MM.1S (cell line): Measurements from ENCODE around the gene GPC5.

Source experiments
- DNase-seq: peaks from one replicate; pipeline ENCODE4 v3.0.0-alpha.2; 2015
- H2AFZ ChIP-seq: fragments of 300-600 bp; sonication (generic); 2 replicates; pipeline ENCODE4 v1.6.0; 2016; ENCODE audit warnings: antibody characterized with exemption, low read length
- H3F3A ChIP-seq: fragments of 300-600 bp; sonication (generic); 2 replicates; pipeline ENCODE4 v1.6.1; 2016; ENCODE audit warnings: mild to moderate bottlenecking, antibody characterized with exemption, low read length, moderate library complexity, mixed read lengths; ENCODE audit not compliant: insufficient read depth
- H3K27ac ChIP-seq: fragments of 300-600 bp; sonication (generic); 2 replicates; pipeline ENCODE4 v1.5.1; 2016; ENCODE audit warnings: mild to moderate bottlenecking, low read length
- H3K27me3 ChIP-seq: fragments of 300-600 bp; sonication (generic); replicated peaks from 2 replicates; pipeline ENCODE4 v1.6.0; 2016; ENCODE audit warnings: low read length; ENCODE audit not compliant: insufficient read depth
- H3K36me3 ChIP-seq: fragments of 300-600 bp; sonication (generic); replicated peaks from 2 replicates; pipeline ENCODE4 v1.6.1; 2016; ENCODE audit warnings: mild to moderate bottlenecking, low read length, mixed read lengths; ENCODE audit not compliant: insufficient read depth
- H3K4me1 ChIP-seq: fragments of 300-600 bp; sonication (generic); 2 replicates; pipeline ENCODE4 v1.6.1; 2016; ENCODE audit warnings: low read length, mixed read lengths
- H3K4me2 ChIP-seq: fragments of 300-600 bp; sonication (generic); 2 replicates; pipeline ENCODE4 v1.6.0; 2016; ENCODE audit warnings: low read depth, low read length
- H3K4me3 ChIP-seq: fragments of 300-600 bp; sonication (generic); 2 replicates; pipeline ENCODE4 v1.5.1; 2016; ENCODE audit warnings: low read length, mixed read lengths
- H3K79me2 ChIP-seq: fragments of 300-600 bp; sonication (generic); 2 replicates; pipeline ENCODE4 v1.6.1; 2016; ENCODE audit warnings: mixed run types, low read length, mixed read lengths
- H3K9ac ChIP-seq: fragments of 300-600 bp; sonication (generic); 2 replicates; pipeline ENCODE4 v1.6.1; 2016; ENCODE audit warnings: low read length, mixed read lengths
- H3K9me2 ChIP-seq: fragments of 300-600 bp; sonication (generic); replicated peaks from 2 replicates; pipeline ENCODE4 v1.6.1; 2016; ENCODE audit warnings: mild to moderate bottlenecking, low read length, mixed read lengths; ENCODE audit not compliant: insufficient read depth
- H3K9me3 ChIP-seq: fragments of 300-600 bp; sonication (generic); replicated peaks from 2 replicates; pipeline ENCODE4 v1.6.1; 2016; ENCODE audit warnings: mild to moderate bottlenecking, low read length, mixed read lengths; ENCODE audit not compliant: insufficient read depth
- H4K20me1 ChIP-seq: fragments of 300-600 bp; sonication (generic); 2 replicates; pipeline ENCODE4 v1.6.1; 2016; ENCODE audit warnings: mild to moderate bottlenecking, low read length, moderate library complexity, mixed read lengths; ENCODE audit not compliant: insufficient read depth
- CTCF ChIP-seq: fragments of 300-600 bp; sonication (generic); IDR thresholded peaks from 2 replicates; pipeline ENCODE4 v1.5.1; 2016; ENCODE audit warnings: antibody characterized with exemption, low read length, mixed read lengths
- EZH2 ChIP-seq: fragments of 300-600 bp; sonication (generic); optimal IDR thresholded peaks from 2 replicates; pipeline ENCODE3; 2017; ENCODE audit warnings: low read depth, mild to moderate bottlenecking, antibody characterized with exemption, low read length, mixed read lengths
- EZH2phosphoT487 ChIP-seq: fragments of 300-600 bp; sonication (generic); IDR thresholded peaks from 2 replicates; pipeline ENCODE4 v1.6.1; 2018; ENCODE audit warnings: antibody characterized with exemption, low read length

GPC5 gene

GRCh38 chr13:91868351-91868750, 469.9 kb downstream of the GPC5 start:
- H3K27me3 ChIP-seq: no peaks in the 10 kb centered on the region
- H3K9me3 ChIP-seq: no peaks in the 10 kb centered on the region
- TF ChIP-seq EZH2phosphoT487 (no peak), EZH2 (no peak), CTCF (no peak)
- H3K9ac ChIP-seq: no peak overlapping the region
- no peaks in the 10 kb centered on the region for H3K4me1 ChIP-seq
- H3K36me3 ChIP-seq: no peaks in the 10 kb centered on the region
- no peak overlapping the region for H3K27ac ChIP-seq
- H4K20me1 ChIP-seq: no peaks in the 10 kb centered on the region
- no peaks in the 10 kb centered on the region for H3K79me2 ChIP-seq
- H3K4me2 ChIP-seq: no peak overlapping the region
- DNase-seq: no peak
- H3K9me2 ChIP-seq: no peaks in the 10 kb centered on the region
- no peak overlapping the region for H3K4me3 ChIP-seq
- no peaks in the 10 kb centered on the region for H3F3A ChIP-seq
- H2AFZ ChIP-seq: no peak overlapping the region

GRCh38 chr13:91878491-91878890, 480.1 kb downstream of the GPC5 start:
- Histone ChIP-seq H3K27ac (no peak overlapping the region), H3K36me3 (no peaks in the 10 kb centered on the region), H3K9me3 (no peaks in the 10 kb centered on the region), H3F3A (no peaks in the 10 kb centered on the region), H3K4me1 (no peaks in the 10 kb centered on the region; the same call in 1 of the 2 replicates), H3K9me2 (no peaks in the 10 kb centered on the region), H2AFZ (no peak overlapping the region), H3K27me3 (no peaks in the 10 kb centered on the region), H4K20me1 (no peaks in the 10 kb centered on the region), H3K79me2 (no peaks in the 10 kb centered on the region), H3K4me3 (no peak overlapping the region), H3K9ac (no peak overlapping the region), H3K4me2 (no peak overlapping the region)
- no peak for DNase-seq
- TF ChIP-seq CTCF (no peak), EZH2 (no peak), EZH2phosphoT487 (no peak)

GRCh38 chr13:91879360-91879759, 480.9 kb downstream of the GPC5 start:
- Histone ChIP-seq H3K4me3 (no peak overlapping the region), H3K27ac (no peak overlapping the region), H3K4me2 (no peak overlapping the region), H3K4me1 (no peaks in the 10 kb centered on the region; the same call in 1 of the 2 replicates), H2AFZ (no peak overlapping the region), H3K36me3 (no peaks in the 10 kb centered on the region), H3K27me3 (no peaks in the 10 kb centered on the region), H3K9me2 (no peaks in the 10 kb centered on the region), H3K9ac (no peak overlapping the region), H3K9me3 (no peaks in the 10 kb centered on the region), H3F3A (no peaks in the 10 kb centered on the region), H3K79me2 (no peaks in the 10 kb centered on the region), H4K20me1 (no peaks in the 10 kb centered on the region)
- TF ChIP-seq EZH2phosphoT487 (no peak), EZH2 (no peak), CTCF (no peak)
- no peak for DNase-seq
